NT2/D1 (cell line): ENCODE measurements around the gene MYO1E.

Source experiments
- DNase-seq: peaks from one replicate; pipeline ENCODE4 v3.0.0-alpha.2; 2011; ENCODE audit warnings: low read depth, low spot score
- H3K27me3 ChIP-seq: 2 replicates; pipeline ENCODE4 v1.6.0; 2011; ENCODE audit warnings: mild to moderate bottlenecking; ENCODE audit not compliant: insufficient read length, insufficient read depth
- H3K36me3 ChIP-seq: 2 replicates; pipeline ENCODE4 v1.6.1; 2011; ENCODE audit warnings: mild to moderate bottlenecking, low read length, mixed read lengths; ENCODE audit not compliant: insufficient read depth, insufficient read length
- H3K4me1 ChIP-seq: 2 replicates; pipeline ENCODE4 v1.5.1; 2011; ENCODE audit not compliant: insufficient read depth, insufficient read length
- H3K4me3 ChIP-seq: 2 replicates; pipeline ENCODE4 v1.5.1; 2011; ENCODE audit warnings: low read depth; ENCODE audit not compliant: insufficient read length
- H3K9ac ChIP-seq: 2 replicates; pipeline ENCODE4 v1.6.0; 2011; ENCODE audit warnings: low read depth; ENCODE audit not compliant: insufficient read length
- H3K9me3 ChIP-seq: 2 replicates; pipeline ENCODE4 v1.5.1; 2011; ENCODE audit warnings: mild to moderate bottlenecking, low read length; ENCODE audit not compliant: insufficient read depth
- SUZ12 ChIP-seq: IDR thresholded peaks from 2 replicates; pipeline ENCODE4 v1.6.1; 2011; ENCODE audit not compliant: insufficient read length, insufficient read depth; ENCODE audit errors: extremely low read depth
- YY1 ChIP-seq: IDR thresholded peaks from 2 replicates; pipeline ENCODE4 v1.6.1; 2011; ENCODE audit not compliant: insufficient read length, insufficient read depth
- ZNF274 ChIP-seq: IDR thresholded peaks from 2 replicates; pipeline ENCODE4 v1.6.1; 2011; ENCODE audit warnings: mild to moderate bottlenecking, low read depth, low read length

Gene MYO1E

DNA sequence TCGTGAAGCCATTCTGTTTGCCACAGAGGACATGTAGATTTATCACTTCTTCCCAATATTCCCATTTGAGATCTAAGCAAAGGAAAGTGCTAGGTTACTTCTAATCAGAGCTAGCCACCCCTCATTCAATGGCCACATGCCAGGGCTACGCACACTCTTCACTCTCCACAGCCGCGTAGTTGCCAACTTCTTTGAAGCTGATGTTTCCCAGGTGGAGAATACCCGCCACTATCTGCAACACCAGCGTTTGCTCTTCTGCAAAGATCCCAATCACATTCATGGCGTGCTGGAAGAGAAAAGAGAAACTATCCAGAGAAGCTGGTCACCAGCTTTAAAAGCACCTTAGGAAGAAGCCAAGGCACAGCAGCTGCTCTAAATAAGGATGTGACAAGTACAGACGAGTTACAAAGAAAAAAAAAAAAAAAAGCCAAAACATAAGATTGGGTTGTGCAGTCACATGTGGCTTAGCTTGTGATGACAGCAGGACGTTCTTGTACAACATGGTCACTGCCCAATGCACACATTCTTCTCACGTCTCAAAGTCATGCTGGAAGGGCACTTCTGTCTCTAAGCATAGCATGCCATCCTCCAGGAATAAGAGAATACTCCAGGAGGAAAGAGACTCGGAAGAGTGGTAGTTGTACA is 149.6 kb downstream of the MYO1E start:
- H3K9me3 ChIP-seq = no peaks in the 10 kb centered on the region
- no peaks in the 10 kb centered on the region for H3K27me3 ChIP-seq
- no peak overlapping the region for H3K4me3 ChIP-seq
- H3K36me3 ChIP-seq = peaks cover 43% of the 10 kb centered on the region
- no peak overlapping the region for H3K9ac ChIP-seq
- H3K4me1 ChIP-seq = no peaks in the 10 kb centered on the region
- no peak for DNase-seq
- TF ChIP-seq SUZ12 = no peak
- TF ChIP-seq YY1 = no peak
- no peak for TF ChIP-seq ZNF274

DNA sequence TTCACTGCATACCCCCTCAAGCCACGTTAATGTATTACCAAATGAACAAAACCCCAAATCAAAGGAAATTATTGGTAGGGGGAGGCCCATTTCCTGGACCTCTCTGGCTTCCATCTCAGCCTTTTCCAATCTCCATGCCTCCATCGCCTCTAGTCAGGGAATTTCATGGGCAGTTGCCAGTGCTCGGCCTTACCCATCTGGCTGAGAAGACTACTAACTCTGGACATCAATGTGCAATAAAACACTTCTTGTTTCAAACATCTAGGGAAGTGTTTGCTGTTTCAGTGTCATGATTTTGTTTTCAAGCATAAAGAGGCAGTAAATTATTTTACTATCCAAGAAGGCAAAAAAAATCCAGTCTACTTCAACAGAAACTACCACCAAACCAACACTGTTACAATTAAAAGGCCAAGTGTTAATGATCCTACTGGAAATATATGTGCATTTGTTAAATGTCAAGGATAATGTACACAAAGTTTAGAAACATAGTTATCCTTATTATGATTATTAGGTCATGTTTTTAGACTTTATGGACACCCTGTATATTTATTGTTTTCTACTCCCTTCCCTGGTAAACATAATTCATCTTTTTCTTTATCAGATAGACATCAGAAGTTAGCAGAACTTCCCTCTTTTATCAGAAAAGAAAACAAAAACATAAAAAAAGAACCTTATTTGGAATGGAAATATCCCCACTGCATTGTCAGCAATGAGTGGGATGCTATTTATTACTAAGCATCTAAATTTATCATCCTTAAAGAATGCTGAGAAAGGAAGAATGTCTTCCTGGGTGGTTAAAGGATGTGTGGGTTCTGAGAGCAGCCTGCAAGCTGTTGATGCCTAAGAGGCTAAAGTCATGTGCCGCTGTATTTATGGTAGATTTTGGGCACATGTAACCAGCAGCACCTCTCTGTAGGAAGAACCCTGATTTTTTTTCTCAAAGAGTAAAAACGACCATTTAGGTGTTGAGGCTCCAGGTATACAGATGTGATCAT is 150.9 kb downstream of the MYO1E start:
- H3K4me3 ChIP-seq = no peak overlapping the region
- TF ChIP-seq ZNF274 = no peak
- TF ChIP-seq SUZ12 = no peak
- TF ChIP-seq YY1 = no peak
- H3K9me3 ChIP-seq = no peaks in the 10 kb centered on the region
- DNase-seq = no peak
- no peak overlapping the region for H3K9ac ChIP-seq
- peaks cover 47% of the 10 kb centered on the region for H3K36me3 ChIP-seq
- no peaks in the 10 kb centered on the region for H3K27me3 ChIP-seq
- no peaks in the 10 kb centered on the region for H3K4me1 ChIP-seq

DNA sequence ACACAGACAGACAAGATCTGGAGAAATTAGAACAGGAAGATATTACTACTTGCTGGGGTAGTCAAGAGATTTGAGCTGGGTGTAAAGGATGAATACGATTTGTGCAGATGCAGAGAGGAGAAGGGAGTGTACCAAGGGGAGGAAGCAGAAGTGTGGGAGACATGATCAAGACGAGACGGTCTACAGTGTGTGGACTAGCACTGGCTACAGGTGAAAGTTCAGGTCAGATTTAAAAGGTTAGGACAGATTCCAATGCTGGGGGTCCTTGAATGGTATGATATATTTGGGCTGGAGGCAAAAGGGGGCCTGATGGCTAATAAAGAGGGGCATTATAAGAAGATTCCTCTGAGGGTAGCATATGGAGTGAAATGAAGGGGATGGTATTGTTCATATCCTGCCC is 154.0 kb downstream of the MYO1E start:
- no peaks in the 10 kb centered on the region for H3K4me1 ChIP-seq
- H3K9ac ChIP-seq = no peak overlapping the region
- H3K4me3 ChIP-seq = no peak overlapping the region
- H3K27me3 ChIP-seq = no peaks in the 10 kb centered on the region
- no peak for DNase-seq
- no peaks in the 10 kb centered on the region for H3K9me3 ChIP-seq
- no peak for TF ChIP-seq YY1
- no peak for TF ChIP-seq ZNF274
- no peak for TF ChIP-seq SUZ12
- peaks cover 46% of the 10 kb centered on the region for H3K36me3 ChIP-seq

DNA sequence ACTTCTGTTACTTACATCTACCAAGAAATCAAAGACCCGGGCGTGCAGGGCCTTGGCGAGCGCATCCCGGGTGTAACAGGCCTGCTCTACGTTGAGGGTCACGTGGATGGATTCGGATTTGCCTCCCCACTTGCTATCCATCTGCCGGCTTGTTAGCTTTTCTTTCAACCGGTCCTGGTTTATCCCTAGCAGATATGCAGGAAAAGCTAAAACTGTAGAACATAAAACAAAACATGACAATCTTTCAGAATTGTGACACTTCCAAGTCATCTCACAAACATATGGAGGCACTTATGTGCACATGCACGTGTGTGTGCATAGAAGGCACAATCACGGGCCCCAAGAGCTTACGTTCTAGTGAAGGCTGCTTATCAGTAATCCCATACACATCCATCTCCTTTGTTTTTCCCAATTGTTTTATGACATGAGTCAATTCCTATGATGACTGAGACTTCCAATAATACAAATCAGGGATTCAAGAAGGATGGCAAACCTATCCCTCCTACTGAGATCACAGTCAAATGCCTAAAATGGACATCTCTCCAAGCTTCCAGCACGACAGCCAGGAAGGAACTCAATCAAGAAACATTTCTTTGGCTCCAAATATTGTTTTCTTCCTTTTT is 154.7 kb downstream of the MYO1E start:
- H3K4me3 ChIP-seq = no peak overlapping the region
- no peak for DNase-seq
- no peaks in the 10 kb centered on the region for H3K9me3 ChIP-seq
- TF ChIP-seq ZNF274 (no peak), YY1 (no peak), SUZ12 (no peak)
- H3K36me3 ChIP-seq = peaks cover 42% of the 10 kb centered on the region
- H3K9ac ChIP-seq = no peak overlapping the region
- H3K27me3 ChIP-seq = no peaks in the 10 kb centered on the region
- H3K4me1 ChIP-seq = no peaks in the 10 kb centered on the region

DNA sequence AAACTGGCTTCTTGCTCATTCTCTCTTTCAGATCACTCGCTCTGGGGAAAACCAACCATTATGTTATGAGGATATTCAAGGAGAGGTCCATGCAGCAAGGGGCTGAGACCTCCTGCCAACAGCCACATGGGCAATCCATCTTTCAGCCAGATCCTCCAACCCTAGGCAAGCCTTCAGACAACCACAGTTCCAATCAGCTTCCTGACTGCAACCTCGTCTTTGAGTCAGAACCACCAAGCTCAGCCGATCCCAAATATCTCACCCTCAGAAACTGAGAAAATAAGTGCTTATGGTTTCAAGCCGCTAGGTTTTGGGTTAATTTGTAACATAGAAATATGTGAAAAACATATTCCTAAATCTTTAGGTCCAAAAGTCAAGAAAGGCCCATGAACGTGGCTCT is 155.8 kb downstream of the MYO1E start:
- Histone ChIP-seq H3K27me3 (no peaks in the 10 kb centered on the region), H3K4me3 (no peak overlapping the region), H3K9me3 (no peaks in the 10 kb centered on the region), H3K4me1 (no peaks in the 10 kb centered on the region), H3K36me3 (peaks cover 33% of the 10 kb centered on the region), H3K9ac (no peak overlapping the region)
- no peak for DNase-seq
- no peak for TF ChIP-seq SUZ12
- no peak for TF ChIP-seq YY1
- no peak for TF ChIP-seq ZNF274

DNA sequence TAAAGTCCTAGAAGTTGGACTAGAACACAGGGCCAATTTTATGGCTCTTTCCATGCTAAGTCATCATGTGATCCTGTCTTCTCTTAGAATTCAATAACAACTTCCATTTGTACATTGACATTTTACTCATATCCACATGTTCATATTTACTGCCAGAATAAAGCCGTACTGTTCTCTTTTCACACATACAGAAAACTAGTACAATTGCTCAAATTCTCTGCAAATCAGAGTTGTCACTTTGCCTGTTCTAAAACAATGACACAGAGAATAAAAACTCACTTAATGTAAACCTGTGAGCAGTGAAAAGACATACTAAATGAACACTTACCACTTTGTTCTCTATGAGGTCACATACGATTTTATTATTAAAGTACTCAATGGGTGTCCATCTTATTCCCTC is 162.5 kb downstream of the MYO1E start:
- DNase-seq = no peak
- H3K9me3 ChIP-seq = no peaks in the 10 kb centered on the region

DNA sequence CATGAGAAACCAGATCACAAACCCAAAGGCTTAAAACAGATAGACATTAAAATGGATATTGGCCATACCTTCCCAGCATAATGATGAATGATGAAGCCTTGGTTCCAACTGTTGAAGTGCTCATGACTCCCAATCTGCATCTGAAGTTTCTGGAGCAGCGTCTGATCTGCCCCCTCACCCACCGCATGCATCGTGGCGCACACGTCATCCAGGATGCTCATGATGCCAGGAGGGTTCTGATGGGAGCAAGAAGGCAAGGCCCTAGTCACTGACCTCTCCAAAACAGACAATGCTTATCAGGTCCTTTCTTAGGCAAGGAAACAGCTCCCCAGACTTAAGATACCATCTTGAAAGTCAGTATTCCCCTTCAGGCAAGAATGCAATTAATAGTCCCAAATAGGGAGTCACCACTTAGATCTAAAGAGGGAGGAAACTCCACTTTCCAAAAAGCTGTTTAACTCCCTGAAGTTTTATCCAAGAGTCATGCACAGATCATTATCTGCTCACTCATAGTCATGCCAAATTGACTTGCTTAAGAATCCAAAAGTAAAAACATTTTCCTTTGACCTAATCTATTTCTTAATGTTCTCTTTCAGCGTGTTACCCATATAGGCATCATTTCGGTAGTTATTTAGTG is 163.9 kb downstream of the MYO1E start:
- peaks cover 59% of the 10 kb centered on the region for H3K36me3 ChIP-seq
- H3K9ac ChIP-seq = no peak overlapping the region
- DNase-seq = no peak
- H3K27me3 ChIP-seq = no peaks in the 10 kb centered on the region
- no peak for TF ChIP-seq SUZ12
- TF ChIP-seq YY1 = no peak
- no peak for TF ChIP-seq ZNF274
- H3K4me3 ChIP-seq = no peak overlapping the region
- no peaks in the 10 kb centered on the region for H3K9me3 ChIP-seq
- H3K4me1 ChIP-seq = no peaks in the 10 kb centered on the region

More for the DNA sequence above, 162.5 kb downstream of the MYO1E start:
- Histone ChIP-seq H3K4me1 (no peaks in the 10 kb centered on the region), H3K27me3 (no peaks in the 10 kb centered on the region), H3K36me3 (peaks cover 47% of the 10 kb centered on the region), H3K9ac (no peak overlapping the region), H3K4me3 (no peak overlapping the region)
- no peak for TF ChIP-seq YY1
- no peak for TF ChIP-seq SUZ12
- TF ChIP-seq ZNF274 = no peak
